ENCODE data around the gene RHOA. TPM values are rescaled to one million over a fixed set of nuclear protein-coding genes. Genes with fewer than 3 reads are reported as not detected.

Gene RHOA
- total and polyA plus RNA-seq, 10 of the 15 experiments (the other 5 are each of a cell fraction or from before 2014, with no cell fraction given), result 246 to 1,049 (median 515) TPM

GRCh38 chr3:49403891-49404290 is 7.9 kb downstream of the RHOA start:
- DNase-seq (ENCODE audit: low read depth, low spot score) (no peak), FAIRE-seq (no peak), ATAC-seq (no peak)
- Histone ChIP-seq H3K27ac (ENCODE audit: control insufficient read depth, insufficient read depth) (no peak overlapping the region), H3K36me3 (ENCODE audit: control insufficient read depth in 2 of 2, insufficient read depth in 2 of 2, low read length in 1 of 2) (peaks cover 6 to 8% of the 10 kb centered on the region in 2 experiments; a peak in 3 of 4 replicates), H3K79me2 (ENCODE audit: control insufficient read depth, insufficient read depth, low read length) (peaks cover 91% of the 10 kb centered on the region), H3K9ac (ENCODE audit: control insufficient read depth, insufficient read depth, low read length) (no peak overlapping the region), H3K9me3 (replicated peaks; ENCODE audit: control insufficient read depth, insufficient read depth, low read length) (no peaks in the 10 kb centered on the region; the same call in 2 of the 3 replicates), H3K27me3 (replicated peaks in 1 of 2; ENCODE audit: control insufficient read depth in 2 of 2, insufficient read depth in 2 of 2, low read length in 1 of 2) (no peaks in the 10 kb centered on the region), H2AFZ (ENCODE audit: control insufficient read depth, low read depth, low read length) (no peak overlapping the region), H3K4me2 (ENCODE audit: control insufficient read depth, insufficient read depth) (no peak overlapping the region), H3K4me1 (ENCODE audit: control insufficient read depth, insufficient read depth, low read length) (peaks cover 17% of the 10 kb centered on the region), H4K20me1 (ENCODE audit: control insufficient read depth, insufficient read depth) (peaks cover 10% of the 10 kb centered on the region), H3K4me3 (no peak overlapping the region)
- in situ Hi-C loops (cut with MboI) (no loop called here), intact Hi-C loops (cut with micrococcal nuclease; ENCODE audit: unreplicated experiment) (no loop called here)
- POLR2A ChIA-PET, result interaction anchor here (0.6 to 1.2 kb wide), 4 partner anchors 9 to 253 kb away, joined by 3 to 11 read pairs (median 6); no protein-coding TSS in a partner anchor
- CTCF ChIA-PET, result no interaction called here
- no TSS peak for BruUV-seq (replicated peaks)
- 96% methylated on average over 5 of the region's 5 CpGs for WGBS (ENCODE audit: insufficient coverage, insufficient replicate concordance, low lambda C conversion rate, missing lambda C conversion rate)
- SMC1A ChIA-PET (ENCODE audit: uncharacterized antibody, unreplicated experiment), result interaction anchor here (1.1 kb wide), 1 partner anchor 8 kb away, joined by 3 read pairs; the partner anchor contains the start of genes RHOA and TCTA
- TF ChIP-seq, protein P1, sequence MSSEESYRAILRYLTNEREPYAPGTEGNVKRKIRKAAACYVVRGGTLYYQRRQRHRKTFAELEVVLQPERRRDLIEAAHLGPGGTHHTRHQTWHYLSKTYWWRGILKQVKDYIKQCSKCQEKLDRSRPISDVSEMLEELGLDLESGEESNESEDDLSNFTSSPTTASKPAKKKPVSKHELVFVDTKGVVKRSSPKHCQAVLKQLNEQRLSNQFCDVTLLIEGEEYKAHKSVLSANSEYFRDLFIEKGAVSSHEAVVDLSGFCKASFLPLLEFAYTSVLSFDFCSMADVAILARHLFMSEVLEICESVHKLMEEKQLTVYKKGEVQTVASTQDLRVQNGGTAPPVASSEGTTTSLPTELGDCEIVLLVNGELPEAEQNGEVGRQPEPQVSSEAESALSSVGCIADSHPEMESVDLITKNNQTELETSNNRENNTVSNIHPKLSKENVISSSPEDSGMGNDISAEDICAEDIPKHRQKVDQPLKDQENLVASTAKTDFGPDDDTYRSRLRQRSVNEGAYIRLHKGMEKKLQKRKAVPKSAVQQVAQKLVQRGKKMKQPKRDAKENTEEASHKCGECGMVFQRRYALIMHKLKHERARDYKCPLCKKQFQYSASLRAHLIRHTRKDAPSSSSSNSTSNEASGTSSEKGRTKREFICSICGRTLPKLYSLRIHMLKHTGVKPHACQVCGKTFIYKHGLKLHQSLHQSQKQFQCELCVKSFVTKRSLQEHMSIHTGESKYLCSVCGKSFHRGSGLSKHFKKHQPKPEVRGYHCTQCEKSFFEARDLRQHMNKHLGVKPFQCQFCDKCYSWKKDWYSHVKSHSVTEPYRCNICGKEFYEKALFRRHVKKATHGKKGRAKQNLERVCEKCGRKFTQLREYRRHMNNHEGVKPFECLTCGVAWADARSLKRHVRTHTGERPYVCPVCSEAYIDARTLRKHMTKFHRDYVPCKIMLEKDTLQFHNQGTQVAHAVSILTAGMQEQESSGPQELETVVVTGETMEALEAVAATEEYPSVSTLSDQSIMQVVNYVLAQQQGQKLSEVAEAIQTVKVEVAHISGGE (CRISPR knock-in tag; IDR thresholded peaks at IDR 0.05), result no peak
- TF ChIP-seq SIX5 (IDR thresholded peaks at IDR 0.05; ENCODE audit: low read depth, low read length, severe bottlenecking) (no peak), RB1 (IDR thresholded peaks at IDR 0.05; ENCODE audit: borderline replicate concordance) (no peak), ASH2L (IDR thresholded peaks at IDR 0.05; ENCODE audit: borderline replicate concordance, low read depth) (no peak), SREBF2 (IDR thresholded peaks at IDR 0.05; ENCODE audit: low read length) (no peak), CREM (IDR thresholded peaks at IDR 0.05; ENCODE audit: low read depth) (no peak), MYB (IDR thresholded peaks at IDR 0.05; ENCODE audit: borderline replicate concordance, low read depth, low read length) (no peak), GABPA (IDR thresholded peaks at IDR 0.05; ENCODE audit: low read depth) (no peak), STAT3 (IDR thresholded peaks at IDR 0.05; ENCODE audit: low read depth, low read length) (no peak), NRF1 (conservative IDR thresholded peaks at IDR 0.05; ENCODE audit: low read depth, low read length) (no peak), ZNF274 (IDR thresholded peaks at IDR 0.05; ENCODE audit: insufficient read depth, insufficient read length) (no peak), POLR2AphosphoS2 (IDR thresholded peaks at IDR 0.05; ENCODE audit: low read depth, low read length) (no peak), RCOR1 (conservative IDR thresholded peaks at IDR 0.05; ENCODE audit: low read depth, low read length) (no peak), SMC3 (IDR thresholded peaks at IDR 0.05; ENCODE audit: borderline replicate concordance, low read length) (no peak)
- TF ChIP-seq, protein P2, sequence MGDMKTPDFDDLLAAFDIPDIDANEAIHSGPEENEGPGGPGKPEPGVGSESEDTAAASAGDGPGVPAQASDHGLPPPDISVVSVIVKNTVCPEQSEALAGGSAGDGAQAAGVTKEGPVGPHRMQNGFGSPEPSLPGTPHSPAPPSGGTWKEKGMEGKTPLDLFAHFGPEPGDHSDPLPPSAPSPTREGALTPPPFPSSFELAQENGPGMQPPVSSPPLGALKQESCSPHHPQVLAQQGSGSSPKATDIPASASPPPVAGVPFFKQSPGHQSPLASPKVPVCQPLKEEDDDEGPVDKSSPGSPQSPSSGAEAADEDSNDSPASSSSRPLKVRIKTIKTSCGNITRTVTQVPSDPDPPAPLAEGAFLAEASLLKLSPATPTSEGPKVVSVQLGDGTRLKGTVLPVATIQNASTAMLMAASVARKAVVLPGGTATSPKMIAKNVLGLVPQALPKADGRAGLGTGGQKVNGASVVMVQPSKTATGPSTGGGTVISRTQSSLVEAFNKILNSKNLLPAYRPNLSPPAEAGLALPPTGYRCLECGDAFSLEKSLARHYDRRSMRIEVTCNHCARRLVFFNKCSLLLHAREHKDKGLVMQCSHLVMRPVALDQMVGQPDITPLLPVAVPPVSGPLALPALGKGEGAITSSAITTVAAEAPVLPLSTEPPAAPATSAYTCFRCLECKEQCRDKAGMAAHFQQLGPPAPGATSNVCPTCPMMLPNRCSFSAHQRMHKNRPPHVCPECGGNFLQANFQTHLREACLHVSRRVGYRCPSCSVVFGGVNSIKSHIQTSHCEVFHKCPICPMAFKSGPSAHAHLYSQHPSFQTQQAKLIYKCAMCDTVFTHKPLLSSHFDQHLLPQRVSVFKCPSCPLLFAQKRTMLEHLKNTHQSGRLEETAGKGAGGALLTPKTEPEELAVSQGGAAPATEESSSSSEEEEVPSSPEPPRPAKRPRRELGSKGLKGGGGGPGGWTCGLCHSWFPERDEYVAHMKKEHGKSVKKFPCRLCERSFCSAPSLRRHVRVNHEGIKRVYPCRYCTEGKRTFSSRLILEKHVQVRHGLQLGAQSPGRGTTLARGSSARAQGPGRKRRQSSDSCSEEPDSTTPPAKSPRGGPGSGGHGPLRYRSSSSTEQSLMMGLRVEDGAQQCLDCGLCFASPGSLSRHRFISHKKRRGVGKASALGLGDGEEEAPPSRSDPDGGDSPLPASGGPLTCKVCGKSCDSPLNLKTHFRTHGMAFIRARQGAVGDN (IDR thresholded peaks at IDR 0.05), result no peak
- RAD21 ChIA-PET (ENCODE audit: unreplicated experiment), result interaction anchor here (0.9 kb wide), 1 partner anchor 47 kb away, joined by 3 read pairs; no protein-coding TSS in a partner anchor
